Measurements from ENCODE around the gene YLPM1. TPM values are rescaled to one million over a fixed set of nuclear protein-coding genes. Genes with fewer than 3 reads are reported as not detected.
A peak's percentile ranks its signal among the peaks of the same experiment; 100 is the strongest.

YLPM1 gene
- total and polyA plus RNA-seq, 11 donors = 15.0 to 48.1 (median 25.5) TPM

DNA sequence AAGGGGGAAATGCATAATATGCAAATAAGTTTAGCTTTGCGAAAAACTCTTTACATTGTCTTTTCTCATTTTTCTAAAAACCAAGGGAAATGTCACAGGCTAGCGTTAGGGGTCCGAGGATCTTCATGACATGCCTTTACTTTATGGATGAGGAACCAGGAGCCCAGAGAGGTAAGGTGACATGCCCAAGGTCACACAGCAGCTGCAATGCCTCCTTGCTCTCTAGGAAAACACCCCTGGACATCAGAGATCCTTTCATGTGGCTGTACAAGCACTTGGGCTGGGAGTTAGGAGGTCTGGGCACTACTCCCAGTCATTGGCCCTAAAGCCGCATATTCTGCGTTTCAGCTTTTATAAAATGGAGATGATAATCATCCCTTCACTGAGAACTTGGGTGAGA, 112.1 kb downstream of the YLPM1 start:
- Histone ChIP-seq H3K27ac (no peak overlapping the region), H3K4me3 (no peak overlapping the region), H3K27me3 (no peaks in the 10 kb centered on the region), H3K36me3 (no peaks in the 10 kb centered on the region), H3K9me3 (no peaks in the 10 kb centered on the region), H3K4me1 (peaks cover 0 to 13% (median 0%) of the 10 kb centered on the region in 12 donors)
- no peak for DNase-seq
- ATAC-seq = no peak
- 94 to 97% (median 96%) methylated on average over 5 of the region's 5 CpGs for WGBS, 4 donors
- intact Hi-C loops (cut with DNase I) = no loop called here
- TF ChIP-seq POLR2A (IDR thresholded peaks at IDR 0.05) = no peak
- TF ChIP-seq, protein P1, sequence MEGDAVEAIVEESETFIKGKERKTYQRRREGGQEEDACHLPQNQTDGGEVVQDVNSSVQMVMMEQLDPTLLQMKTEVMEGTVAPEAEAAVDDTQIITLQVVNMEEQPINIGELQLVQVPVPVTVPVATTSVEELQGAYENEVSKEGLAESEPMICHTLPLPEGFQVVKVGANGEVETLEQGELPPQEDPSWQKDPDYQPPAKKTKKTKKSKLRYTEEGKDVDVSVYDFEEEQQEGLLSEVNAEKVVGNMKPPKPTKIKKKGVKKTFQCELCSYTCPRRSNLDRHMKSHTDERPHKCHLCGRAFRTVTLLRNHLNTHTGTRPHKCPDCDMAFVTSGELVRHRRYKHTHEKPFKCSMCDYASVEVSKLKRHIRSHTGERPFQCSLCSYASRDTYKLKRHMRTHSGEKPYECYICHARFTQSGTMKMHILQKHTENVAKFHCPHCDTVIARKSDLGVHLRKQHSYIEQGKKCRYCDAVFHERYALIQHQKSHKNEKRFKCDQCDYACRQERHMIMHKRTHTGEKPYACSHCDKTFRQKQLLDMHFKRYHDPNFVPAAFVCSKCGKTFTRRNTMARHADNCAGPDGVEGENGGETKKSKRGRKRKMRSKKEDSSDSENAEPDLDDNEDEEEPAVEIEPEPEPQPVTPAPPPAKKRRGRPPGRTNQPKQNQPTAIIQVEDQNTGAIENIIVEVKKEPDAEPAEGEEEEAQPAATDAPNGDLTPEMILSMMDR (IDR thresholded peaks at IDR 0.05) = no peak

DNA sequence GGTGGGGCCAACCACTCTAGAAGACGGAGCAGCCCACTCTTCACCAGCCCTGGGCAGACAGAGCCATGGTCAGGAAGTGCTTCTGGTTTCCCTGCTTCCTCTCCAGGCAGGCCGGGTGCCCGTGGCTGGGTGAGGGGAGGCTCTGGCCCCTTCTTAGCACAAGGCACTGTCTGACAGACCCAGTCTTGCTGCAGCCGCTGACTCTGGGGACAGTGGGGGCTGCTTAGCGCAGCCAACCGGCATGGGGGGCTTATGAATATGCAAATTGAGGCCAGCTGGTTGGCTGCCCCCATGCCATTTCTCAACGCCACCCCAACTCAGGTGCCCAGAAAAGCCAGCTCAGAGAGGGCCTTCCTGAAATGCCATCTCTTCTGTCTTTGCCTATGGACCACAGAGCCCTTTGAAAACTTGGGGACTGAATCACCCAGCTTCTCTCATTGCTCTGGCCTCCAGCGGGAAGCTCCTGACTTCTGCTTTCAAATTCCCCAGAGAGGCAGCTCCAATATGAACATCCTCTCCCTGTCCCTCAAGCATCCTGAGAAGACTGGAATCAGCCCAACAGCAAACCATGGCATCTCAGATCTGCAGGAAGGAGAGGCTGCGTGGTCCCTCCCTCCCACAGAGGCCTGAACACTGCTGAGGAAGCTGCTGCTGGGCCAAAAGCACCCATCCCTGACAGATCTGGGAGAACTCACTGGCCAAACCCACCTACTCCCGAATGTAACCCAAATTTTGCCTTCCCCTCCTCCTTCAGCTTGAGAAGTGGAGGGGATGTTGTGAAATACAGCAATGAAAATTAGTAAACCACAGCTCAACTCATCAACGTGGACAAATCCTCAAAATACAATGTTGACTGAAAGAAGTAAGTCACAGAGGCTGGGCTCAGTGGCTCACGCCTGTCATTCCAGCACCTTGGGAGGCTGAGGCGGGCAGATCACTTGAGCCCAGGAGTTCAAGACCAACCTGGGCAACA, 113.1 kb downstream of the YLPM1 start, which contains the start of gene PROX2:
Gene PROX2 (minus strand): TSS at position 205 of the 973 bp plus-strand sequence. CDS start 12,311 bp downstream, outside the sequence.
- DNase-seq (peak in 1 of 5 donors; percentile 58), ATAC-seq (peak in 1 of 4 donors; percentile 23)
- intact Hi-C loops (cut with DNase I) = no loop called here
- Histone ChIP-seq H3K27me3 (no peaks in the 10 kb centered on the region), H3K9me3 (no peaks in the 10 kb centered on the region), H3K4me1 (peaks cover 0 to 18% (median 5%) of the 10 kb centered on the region in 12 donors), H3K36me3 (no peaks in the 10 kb centered on the region), H3K27ac (no peak within 1 kb of the TSS), H3K4me3 (no peak within 1 kb of the TSS)
- 49 to 62% (median 53%) methylated on average over 12 to 13 of the region's 13 CpGs for WGBS, 4 donors
- TF ChIP-seq, protein P1 (IDR thresholded peaks at IDR 0.05) = no peak
- no peak for TF ChIP-seq POLR2A (IDR thresholded peaks at IDR 0.05)

DNA sequence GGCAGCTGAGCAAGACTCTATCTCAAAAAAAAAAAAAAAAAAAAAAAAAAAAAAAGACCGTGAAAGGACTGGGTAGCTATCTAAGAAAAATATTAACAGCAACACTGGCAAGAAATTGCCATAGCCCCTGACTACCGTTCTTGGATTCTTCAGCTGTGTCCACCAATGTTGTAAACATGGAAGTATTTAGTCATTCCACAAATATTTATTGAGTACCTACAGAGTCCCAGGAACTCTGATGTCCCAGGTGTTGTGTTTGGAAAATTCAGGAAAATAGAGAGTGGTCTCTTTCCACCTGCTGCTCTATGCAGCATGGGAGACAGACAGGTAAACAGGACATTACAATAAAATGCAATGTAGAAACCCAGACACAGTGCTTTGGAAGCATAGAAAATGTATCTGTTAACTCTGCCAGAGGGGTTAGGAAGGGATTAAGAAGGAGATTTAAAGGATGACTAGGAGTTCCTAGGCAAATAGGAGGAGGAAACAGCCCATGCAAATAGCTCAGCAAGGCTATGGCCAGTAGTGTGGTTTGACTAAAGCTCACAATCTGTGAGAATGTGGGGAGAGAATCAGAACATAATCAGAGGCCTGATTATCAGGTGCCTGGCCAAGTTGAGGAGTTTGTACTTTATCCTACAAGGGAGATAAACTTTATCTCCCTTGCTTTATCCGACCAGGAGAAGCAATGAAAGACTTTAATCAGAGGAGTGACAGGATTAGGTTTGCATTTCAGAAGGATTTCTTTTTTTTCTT, 116.5 kb downstream of the YLPM1 start:
- DNase-seq = no peak
- Histone ChIP-seq H3K27me3 (no peaks in the 10 kb centered on the region), H3K9me3 (no peaks in the 10 kb centered on the region), H3K27ac (no peak overlapping the region), H3K36me3 (peaks cover 0 to 9% (median 0%) of the 10 kb centered on the region in 9 donors), H3K4me1 (peaks cover 6 to 42% (median 24%) of the 10 kb centered on the region in 12 donors), H3K4me3 (no peak overlapping the region)
- intact Hi-C loops (cut with DNase I) = no loop called here
- TF ChIP-seq POLR2A (IDR thresholded peaks at IDR 0.05) = no peak
- TF ChIP-seq, protein P1 (IDR thresholded peaks at IDR 0.05) = no peak
- 74 to 80% (median 76%) methylated on average over 3 of the region's 3 CpGs for WGBS, 4 donors
- no peak for ATAC-seq
